Keratinocyte (primary cell): ENCODE data around the gene VPS13D. TPM values are rescaled to one million over a fixed set of nuclear protein-coding genes. Genes with fewer than 3 reads are reported as not detected.

Experiments
- DNase-seq: peaks from one replicate; pipeline ENCODE4 v3.0.0-alpha.2; 2011; ENCODE audit warnings: low read depth, missing footprints, low spot score
- FAIRE-seq: peaks from 2 replicates; lab custom pipeline; 2011; peaks lifted over from hg19 to GRCh38; lab: Jason Lieb, UNC
- H2AFZ ChIP-seq: 2 replicates; pipeline ENCODE4 v1.6.0; 2012; ENCODE audit warnings: low read length, control low read depth, inconsistent platforms; ENCODE audit not compliant: control insufficient read depth
- H3K27ac ChIP-seq: 2 replicates; pipeline ENCODE4 v1.5.1; 2011; ENCODE audit warnings: low read length; ENCODE audit not compliant: control insufficient read depth, insufficient read depth
- H3K27me3 ChIP-seq: 3 replicates; pipeline ENCODE4 v1.6.0; 2011; ENCODE audit warnings: low read length; ENCODE audit not compliant: control insufficient read depth, insufficient read depth; ENCODE audit errors: extremely low read depth
- H3K36me3 ChIP-seq, 2 experiments: 2 replicates in 1 of 2; 3 replicates in 1 of 2; pipeline ENCODE4 v1.5.1; 2011; ENCODE audit warnings: low read length in 2 of 2, mild to moderate bottlenecking in 1 of 2; ENCODE audit not compliant: control insufficient read depth in 2 of 2, insufficient read depth in 2 of 2; ENCODE audit errors: extremely low read depth in 1 of 2
- H3K4me1 ChIP-seq: 3 replicates; pipeline ENCODE4 v1.5.1; 2011; ENCODE audit warnings: low read length; ENCODE audit not compliant: control insufficient read depth, insufficient read depth; ENCODE audit errors: extremely low read depth
- H3K4me2 ChIP-seq: 3 replicates; pipeline ENCODE4 v1.6.0; 2011; ENCODE audit warnings: low read depth, low read length; ENCODE audit not compliant: control insufficient read depth, insufficient read depth; ENCODE audit errors: extremely low read depth
- H3K4me3 ChIP-seq, 3 experiments: fragments of 200-600 bp in 1 of 3; sonication (generic) in 1 of 3; 2 replicates in 2 of 3; 3 replicates in 1 of 3; pipeline ENCODE4 v1.5.1; 2011 to 2016; ENCODE audit warnings: low read length in 3 of 3, mild to moderate bottlenecking in 3 of 3, control low read depth in 2 of 3, inconsistent platforms in 1 of 3, low read depth in 1 of 3, mixed read lengths in 1 of 3, mixed run types in 1 of 3, moderate library complexity in 1 of 3; ENCODE audit not compliant: control insufficient read depth in 2 of 3, insufficient read depth in 2 of 3; ENCODE audit errors: extremely low read depth in 1 of 3
- H3K79me2 ChIP-seq: 2 replicates; pipeline ENCODE4 v1.6.0; 2012; ENCODE audit warnings: low read length; ENCODE audit not compliant: control insufficient read depth, insufficient read depth
- H3K9ac ChIP-seq: 3 replicates; pipeline ENCODE4 v1.6.0; 2011; ENCODE audit warnings: low read length; ENCODE audit not compliant: control insufficient read depth, insufficient read depth; ENCODE audit errors: extremely low read depth
- H3K9me1 ChIP-seq: 3 replicates; pipeline ENCODE4 v1.6.0; 2011; ENCODE audit warnings: low read length; ENCODE audit not compliant: control insufficient read depth, insufficient read depth; ENCODE audit errors: extremely low read depth
- H3K9me3 ChIP-seq: 2 replicates; pipeline ENCODE4 v1.5.1; 2012; ENCODE audit warnings: low read depth, low read length; ENCODE audit not compliant: control insufficient read depth
- H4K20me1 ChIP-seq: 3 replicates; pipeline ENCODE4 v1.6.0; 2011; ENCODE audit warnings: low read length; ENCODE audit not compliant: control insufficient read depth, insufficient read depth; ENCODE audit errors: extremely low read depth
- EZH2 ChIP-seq: IDR thresholded peaks from one replicate; pipeline ENCODE4 v1.6.1; 2012; ENCODE audit warnings: inconsistent platforms, mild to moderate bottlenecking, low read length, moderate library complexity
- dilution Hi-C: fragments of 300-500 bp; cut with MboI; formaldehyde crosslinking; loops from one replicate; pipeline ENCODE4 v1.7.0; 2020; ENCODE audit warnings: low sequenced_read_pairs; ENCODE audit not compliant: extremely low pct_ligation_motif_present
- polyA plus RNA-seq, 5 experiments: library from polyadenylated mRNA; depleted of rRNA in 3 of 5; stranded (reverse) in 3 of 5; stranded (forward) in 1 of 5; unstranded in 1 of 5; fragments of >200 nt; gene quantifications; 1 replicate in 1 of 5; 2 replicates in 3 of 5; 3 replicates in 1 of 5; pipeline versions ENCODE4 v1.2.1 to v1.2.3, GENCODE V29; 2011 to 2012; ENCODE audit warnings: missing spikeins in 2 of 5, low read depth in 1 of 5, low replicate concordance in 1 of 5
- TF ChIP-seq, protein P1 (sequence below), 3 experiments: IDR thresholded peaks in 1 of 3; conservative IDR thresholded peaks in 1 of 3; optimal IDR thresholded peaks in 1 of 3; 2 replicates in 2 of 3; 3 replicates in 1 of 3; pipeline versions ENCODE3 to v1.5.1; 2011; ENCODE audit warnings: low read length in 3 of 3, mild to moderate bottlenecking in 3 of 3, moderate library complexity in 2 of 3, control low read depth in 1 of 3, inconsistent platforms in 1 of 3; ENCODE audit not compliant: insufficient read depth in 2 of 3; ENCODE audit errors: extremely low read depth in 1 of 3

VPS13D gene
- polyA plus RNA-seq, 1 donor (not counting 4 experiments of a cell fraction or from before 2014, with no cell fraction given): 19.0 TPM

DNA sequence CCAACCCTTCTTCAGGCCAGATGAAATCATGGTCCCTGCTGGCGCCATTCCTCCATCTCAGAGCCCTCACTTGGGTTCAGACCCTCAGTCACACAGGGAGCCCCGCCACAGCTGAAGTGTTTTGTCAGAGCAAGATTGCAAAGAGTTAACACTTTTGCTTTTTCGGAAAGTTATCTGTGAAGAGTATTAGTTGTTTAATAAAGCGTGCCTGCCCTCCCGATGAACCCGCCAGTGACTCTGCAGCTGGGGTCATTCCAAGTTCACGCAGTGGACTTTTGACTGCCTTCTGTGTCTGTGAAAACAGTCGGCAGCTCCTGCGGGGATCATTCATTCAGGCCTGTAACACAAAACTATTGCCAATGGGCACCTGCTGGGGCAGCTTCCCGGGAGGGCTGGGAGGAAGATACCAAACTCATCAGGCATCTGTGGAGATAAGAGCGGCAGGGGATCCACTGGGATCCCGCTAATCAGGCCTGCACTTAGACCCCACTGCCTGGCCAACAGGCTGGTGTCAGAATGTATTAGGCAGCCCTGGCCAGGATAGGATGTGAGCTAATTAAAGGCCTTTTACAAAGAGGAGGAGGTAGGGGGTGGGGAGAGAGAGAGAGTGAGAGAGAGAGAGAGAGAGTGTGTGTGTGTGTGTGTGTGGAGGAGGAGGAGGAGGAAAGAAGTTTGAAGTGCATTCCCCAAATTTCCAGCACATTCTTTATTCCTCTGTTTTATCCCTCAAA lies 203.7 kb downstream of the VPS13D start:
- no peak overlapping the region for H3K9ac ChIP-seq
- H3K27me3 ChIP-seq: no peaks in the 10 kb centered on the region
- no peak overlapping the region for H3K4me3 ChIP-seq
- TF ChIP-seq, protein P1, sequence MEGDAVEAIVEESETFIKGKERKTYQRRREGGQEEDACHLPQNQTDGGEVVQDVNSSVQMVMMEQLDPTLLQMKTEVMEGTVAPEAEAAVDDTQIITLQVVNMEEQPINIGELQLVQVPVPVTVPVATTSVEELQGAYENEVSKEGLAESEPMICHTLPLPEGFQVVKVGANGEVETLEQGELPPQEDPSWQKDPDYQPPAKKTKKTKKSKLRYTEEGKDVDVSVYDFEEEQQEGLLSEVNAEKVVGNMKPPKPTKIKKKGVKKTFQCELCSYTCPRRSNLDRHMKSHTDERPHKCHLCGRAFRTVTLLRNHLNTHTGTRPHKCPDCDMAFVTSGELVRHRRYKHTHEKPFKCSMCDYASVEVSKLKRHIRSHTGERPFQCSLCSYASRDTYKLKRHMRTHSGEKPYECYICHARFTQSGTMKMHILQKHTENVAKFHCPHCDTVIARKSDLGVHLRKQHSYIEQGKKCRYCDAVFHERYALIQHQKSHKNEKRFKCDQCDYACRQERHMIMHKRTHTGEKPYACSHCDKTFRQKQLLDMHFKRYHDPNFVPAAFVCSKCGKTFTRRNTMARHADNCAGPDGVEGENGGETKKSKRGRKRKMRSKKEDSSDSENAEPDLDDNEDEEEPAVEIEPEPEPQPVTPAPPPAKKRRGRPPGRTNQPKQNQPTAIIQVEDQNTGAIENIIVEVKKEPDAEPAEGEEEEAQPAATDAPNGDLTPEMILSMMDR (optimal IDR thresholded peaks at IDR 0.05 in 1 of 3, IDR thresholded peaks at IDR 0.05 in 1 of 3, conservative IDR thresholded peaks at IDR 0.05 in 1 of 3; ENCODE audit: extremely low read depth in 1 of 3, insufficient read depth in 2 of 3, low read length in 3 of 3): no peak
- no peak for TF ChIP-seq EZH2
- peaks cover 49% of the 10 kb centered on the region for H3K4me1 ChIP-seq
- peaks cover 4% of the 10 kb centered on the region in 2 experiments for H3K36me3 ChIP-seq
- no peak overlapping the region for H2AFZ ChIP-seq
- no peak overlapping the region for H3K27ac ChIP-seq
- H3K9me1 ChIP-seq: no peaks in the 10 kb centered on the region
- FAIRE-seq (no peak), DNase-seq (no peak)
- dilution Hi-C loops: no loop called here
- H3K9me3 ChIP-seq: no peaks in the 10 kb centered on the region
- H4K20me1 ChIP-seq: no peaks in the 10 kb centered on the region
- no peaks in the 10 kb centered on the region for H3K79me2 ChIP-seq
- no peak overlapping the region for H3K4me2 ChIP-seq

DNA sequence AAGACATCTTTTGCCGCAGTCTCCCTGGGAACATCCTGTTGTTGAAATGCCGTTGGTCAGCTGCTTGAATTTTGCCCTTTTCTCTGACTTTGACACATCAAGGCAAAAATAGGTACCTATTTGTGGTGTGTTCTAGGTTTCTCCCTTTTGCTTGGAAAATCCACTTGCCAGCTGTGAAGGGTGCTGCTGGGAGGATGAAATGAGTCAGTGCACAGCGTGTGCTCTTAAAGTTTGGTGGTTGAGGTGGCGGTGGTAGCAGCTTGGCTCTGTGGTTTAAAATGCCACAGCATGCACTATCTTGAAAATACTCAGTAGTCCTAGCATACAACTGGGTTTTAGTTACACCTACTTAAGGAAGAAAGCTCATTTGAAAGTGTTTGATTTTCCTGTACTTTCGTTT lies 204.3 kb downstream of the VPS13D start:
- DNase-seq (peak; percentile 48), FAIRE-seq (peak; percentile 39)
- H3K9me1 ChIP-seq: no peaks in the 10 kb centered on the region
- peaks cover 4 to 7% of the 10 kb centered on the region in 2 experiments for H3K36me3 ChIP-seq
- H2AFZ ChIP-seq: no peak overlapping the region
- dilution Hi-C loops: no loop called here
- H3K9ac ChIP-seq: no peak overlapping the region
- peak overlapping the region in 1 of 3 experiments; percentile 13 for H3K4me3 ChIP-seq
- H3K4me1 ChIP-seq: peaks cover 56% of the 10 kb centered on the region
- no peaks in the 10 kb centered on the region for H4K20me1 ChIP-seq
- TF ChIP-seq, protein P1 (optimal IDR thresholded peaks at IDR 0.05 in 1 of 3, IDR thresholded peaks at IDR 0.05 in 1 of 3, conservative IDR thresholded peaks at IDR 0.05 in 1 of 3; ENCODE audit: extremely low read depth in 1 of 3, insufficient read depth in 2 of 3, low read length in 3 of 3): no peak
- no peak for TF ChIP-seq EZH2
- no peaks in the 10 kb centered on the region for H3K9me3 ChIP-seq
- peak overlapping the region; percentile 30 for H3K4me2 ChIP-seq
- H3K79me2 ChIP-seq: no peaks in the 10 kb centered on the region
- H3K27ac ChIP-seq: no peak overlapping the region
- no peaks in the 10 kb centered on the region for H3K27me3 ChIP-seq
